ENCODE data around the gene PSD2.

Gene PSD2

DNA sequence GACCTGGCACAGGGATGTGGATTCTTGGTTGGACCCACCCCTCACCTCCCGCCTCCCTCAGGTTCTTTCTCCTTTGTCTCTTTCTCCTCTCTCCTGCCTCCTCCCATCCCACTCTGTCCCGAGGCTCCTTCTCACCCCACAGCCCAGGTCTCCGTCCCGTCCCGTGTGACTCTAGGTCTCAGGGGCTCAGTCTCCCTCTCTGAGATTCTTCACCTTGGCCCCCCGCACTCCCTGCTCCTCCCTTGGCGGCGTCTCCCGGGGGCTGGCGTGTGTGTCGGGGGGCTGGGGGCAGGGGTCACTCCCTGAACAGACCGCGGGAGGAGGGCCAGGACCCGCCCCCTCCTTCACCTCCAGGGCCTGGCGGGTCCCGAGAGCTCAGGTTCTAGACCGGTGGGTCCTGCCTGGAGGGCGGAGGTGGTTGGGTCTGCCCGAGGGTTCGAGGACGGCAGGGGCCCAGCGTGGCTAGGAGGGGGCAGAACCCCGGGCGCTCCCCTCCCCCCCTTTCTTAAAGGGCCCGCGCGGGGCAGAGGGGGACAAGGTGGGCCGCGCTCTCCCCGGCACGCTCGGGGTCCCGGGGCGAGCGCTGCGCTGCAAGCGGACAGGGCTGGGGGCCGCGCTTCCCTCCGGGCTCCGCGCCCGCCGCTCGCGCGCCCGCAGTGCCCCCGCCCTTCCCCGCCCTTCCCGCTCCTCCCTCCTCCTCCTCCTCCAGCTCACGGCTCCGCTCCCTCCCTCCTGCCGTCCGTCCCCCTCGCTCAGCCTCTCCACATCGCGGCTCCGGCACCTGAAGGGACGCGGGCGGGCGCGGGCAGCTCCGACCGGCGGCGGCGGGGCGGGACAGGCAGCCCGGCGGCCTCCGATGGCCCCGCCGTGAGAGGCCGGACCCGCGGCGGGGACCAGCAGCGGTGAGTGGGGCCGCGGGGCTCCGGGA is at the start of gene PSD2:
Gene PSD2, plus strand, starts transcription at position 735 of the 928 bp plus-strand sequence. CDS start 13,633 bp downstream, outside the sequence.
- DNase-seq: no peak

DNA sequence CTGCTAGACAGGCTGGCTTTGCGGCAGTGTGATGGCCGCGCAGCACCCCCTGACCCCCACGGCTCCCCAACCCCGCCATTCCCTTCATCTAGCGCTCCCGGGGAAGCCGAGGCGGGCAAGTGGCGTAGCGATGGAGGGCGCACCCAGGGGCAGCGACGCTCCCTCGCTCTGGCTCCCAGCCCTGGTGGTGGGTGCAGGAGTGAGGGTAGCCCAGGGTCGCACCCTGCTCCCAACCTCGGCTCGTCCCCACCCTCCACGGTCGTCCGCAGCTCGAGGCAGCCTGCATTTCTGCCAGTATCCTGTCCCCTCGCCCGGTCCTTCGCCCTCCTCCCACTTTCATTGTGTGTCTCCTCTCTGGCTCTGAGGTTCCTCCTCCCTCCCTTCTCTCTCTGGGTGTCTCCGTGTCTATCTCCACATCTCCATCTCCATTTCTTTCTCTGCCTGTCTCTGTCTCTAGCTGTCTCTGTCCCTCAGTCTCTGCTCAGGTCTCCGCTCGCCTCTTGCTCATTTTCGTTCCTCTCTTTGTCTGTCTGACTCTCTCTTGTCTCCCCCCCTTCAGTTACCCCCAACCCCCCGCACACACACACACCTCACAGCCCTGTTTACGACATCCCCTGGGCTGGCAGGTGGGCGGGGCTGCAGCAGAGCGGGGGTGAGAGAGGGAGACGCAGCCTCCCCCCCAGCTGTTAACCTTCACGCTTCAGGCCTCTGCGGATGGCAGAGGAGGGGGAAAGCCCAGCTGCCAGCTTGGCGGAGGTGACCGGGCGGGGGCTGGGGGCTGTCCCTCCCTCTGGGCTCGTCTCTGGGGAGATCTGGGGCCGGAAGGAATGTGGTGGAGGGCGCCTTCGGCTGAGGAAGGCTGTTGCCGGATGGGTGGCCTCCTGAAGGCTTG is 48.7 kb upstream of the PSD2 start:
- DNase-seq: peak; percentile 48

DNA sequence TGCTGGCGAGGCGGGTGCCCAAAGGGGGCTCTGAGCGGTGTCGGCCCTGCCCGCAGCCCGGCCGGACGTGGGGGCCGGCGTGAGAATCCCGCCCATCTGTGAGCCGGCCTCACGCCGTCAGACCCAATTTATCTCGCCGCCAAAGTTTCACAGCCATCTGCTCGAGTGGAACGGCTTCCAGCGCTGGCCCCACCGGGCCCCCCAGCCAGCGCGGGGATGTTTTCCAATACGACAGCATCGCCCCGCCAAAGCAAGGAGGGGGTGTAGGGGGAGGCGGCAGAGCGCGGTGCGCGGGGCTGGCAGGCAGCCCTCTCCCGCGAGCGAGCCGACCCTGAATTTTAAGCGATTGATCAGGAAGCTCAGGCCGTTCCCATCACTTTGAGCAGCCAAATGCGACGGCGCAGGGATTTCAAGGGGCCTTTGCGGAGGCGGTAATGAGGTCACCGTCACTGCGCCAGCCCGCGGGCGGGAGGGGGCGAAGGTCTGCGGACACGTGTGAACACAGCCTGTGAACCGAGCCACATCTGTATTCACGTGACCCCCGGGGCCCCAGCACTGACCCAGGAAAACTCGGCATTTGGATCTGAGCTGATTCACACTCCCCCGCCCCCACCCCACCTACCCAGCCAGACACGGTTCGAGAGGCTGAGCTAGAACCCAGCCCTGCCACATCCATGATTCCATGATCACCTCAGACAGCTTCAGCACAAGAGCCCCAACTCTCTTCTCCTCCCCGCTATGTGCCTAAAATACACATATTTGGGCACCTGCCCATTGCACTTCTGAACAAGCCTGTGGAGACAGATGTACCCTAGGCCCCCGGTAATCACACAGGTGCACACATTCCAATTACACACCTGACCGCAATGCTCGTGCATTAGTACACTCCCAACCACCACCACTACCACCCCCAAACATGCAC is 47.8 kb upstream of the PSD2 start:
- peak; percentile 21 for DNase-seq

DNA sequence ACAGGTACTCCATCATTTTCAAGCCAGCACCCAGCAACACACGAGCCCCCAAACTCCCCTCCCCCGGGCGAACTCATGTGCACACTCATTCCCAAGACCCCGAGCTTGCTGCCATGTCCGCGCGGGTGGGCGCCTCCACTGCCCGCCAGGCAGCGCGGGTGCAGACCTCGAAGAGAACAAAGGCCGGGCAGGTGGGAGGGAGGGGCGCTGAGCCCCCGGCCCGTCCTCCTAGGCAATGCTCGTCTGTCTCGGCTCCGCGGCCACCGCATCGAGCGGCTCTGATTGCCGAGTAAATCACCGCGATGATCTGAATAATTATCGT is 47.1 kb upstream of the PSD2 start:
- no peak for DNase-seq

DNA sequence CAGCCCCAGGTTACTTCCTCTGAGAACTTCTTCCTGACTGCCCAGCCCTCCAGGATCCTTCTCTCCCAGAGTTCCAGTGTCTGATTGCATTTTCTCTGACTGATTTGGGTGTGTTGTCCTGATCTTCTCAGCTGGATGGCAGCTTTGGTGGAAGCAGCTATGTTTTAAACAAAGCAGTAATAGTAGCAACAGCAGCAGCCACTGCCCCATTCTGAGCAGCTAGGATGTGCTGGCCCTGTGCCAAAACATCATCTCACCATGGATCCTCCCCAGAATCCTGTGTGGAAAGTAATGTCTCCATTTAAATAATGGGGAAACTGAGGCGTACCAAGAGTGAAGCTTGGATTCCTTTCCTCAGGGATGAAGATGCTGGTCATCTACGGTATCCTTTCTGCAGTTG is 46.4 kb upstream of the PSD2 start:
- no peak for DNase-seq

DNA sequence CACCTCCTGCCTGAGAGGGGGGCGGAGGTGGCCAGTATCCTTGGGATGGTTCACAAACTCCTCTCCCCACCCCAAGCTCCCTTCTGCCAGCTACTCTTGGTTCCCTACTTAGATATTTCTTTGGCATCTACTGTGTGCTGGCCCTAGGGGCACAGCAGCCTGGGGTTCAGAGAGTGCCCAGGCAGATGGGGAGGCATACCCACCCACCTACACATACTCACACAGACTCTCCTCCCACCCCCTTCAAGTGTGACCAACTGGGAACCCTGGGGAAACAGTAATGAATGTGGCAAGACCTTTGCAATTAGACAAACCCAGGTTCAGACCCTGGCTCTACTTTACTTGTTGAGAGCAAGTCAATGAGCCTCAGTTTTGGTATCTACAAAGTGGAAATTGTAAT is 44.4 kb upstream of the PSD2 start:
- no peak for DNase-seq

DNA sequence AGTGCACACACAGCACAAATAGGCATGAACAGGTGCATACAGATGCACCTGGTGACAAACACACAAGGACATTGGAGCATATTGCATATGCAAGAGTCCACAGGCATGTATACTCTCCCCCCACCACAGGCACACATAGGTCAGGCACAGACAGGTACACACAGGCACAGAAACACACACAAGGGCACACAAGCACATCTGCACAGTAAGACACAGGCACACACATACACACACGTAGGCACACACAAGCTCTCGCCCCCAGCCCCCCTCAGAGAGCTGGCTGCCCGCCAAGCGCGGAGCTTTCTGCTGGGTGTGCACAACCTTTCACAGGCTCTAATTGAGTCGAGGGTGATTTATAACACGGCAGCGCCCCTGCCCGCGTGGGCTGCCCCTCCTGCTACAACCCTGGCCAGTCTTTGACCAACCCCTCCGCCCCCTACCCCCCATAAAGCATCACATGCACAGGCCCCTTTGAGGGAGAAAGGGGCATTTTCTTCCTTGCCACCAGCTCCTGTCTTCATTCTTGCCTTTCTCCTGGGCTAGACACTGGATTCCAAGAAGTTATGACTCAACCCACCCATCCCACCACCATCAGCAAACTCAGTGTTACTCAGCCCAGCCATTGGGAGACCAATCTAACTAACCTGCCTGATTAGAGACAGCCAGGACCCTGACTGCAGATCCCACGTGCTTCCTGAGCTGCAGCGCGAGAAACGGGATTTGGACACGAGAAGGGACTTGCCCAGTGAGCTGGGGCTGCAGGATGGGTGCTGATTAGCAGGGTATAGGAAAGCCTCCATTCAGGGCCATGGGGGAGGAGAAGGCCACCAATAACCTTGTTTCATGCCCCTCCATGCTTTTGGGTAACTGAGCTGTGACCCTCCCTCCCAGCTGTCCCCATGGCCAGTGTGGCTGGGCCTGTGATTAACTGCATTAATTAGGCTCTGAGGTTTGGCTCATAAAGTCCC is 42.8 kb upstream of the PSD2 start:
- DNase-seq: peak; percentile 30

DNA sequence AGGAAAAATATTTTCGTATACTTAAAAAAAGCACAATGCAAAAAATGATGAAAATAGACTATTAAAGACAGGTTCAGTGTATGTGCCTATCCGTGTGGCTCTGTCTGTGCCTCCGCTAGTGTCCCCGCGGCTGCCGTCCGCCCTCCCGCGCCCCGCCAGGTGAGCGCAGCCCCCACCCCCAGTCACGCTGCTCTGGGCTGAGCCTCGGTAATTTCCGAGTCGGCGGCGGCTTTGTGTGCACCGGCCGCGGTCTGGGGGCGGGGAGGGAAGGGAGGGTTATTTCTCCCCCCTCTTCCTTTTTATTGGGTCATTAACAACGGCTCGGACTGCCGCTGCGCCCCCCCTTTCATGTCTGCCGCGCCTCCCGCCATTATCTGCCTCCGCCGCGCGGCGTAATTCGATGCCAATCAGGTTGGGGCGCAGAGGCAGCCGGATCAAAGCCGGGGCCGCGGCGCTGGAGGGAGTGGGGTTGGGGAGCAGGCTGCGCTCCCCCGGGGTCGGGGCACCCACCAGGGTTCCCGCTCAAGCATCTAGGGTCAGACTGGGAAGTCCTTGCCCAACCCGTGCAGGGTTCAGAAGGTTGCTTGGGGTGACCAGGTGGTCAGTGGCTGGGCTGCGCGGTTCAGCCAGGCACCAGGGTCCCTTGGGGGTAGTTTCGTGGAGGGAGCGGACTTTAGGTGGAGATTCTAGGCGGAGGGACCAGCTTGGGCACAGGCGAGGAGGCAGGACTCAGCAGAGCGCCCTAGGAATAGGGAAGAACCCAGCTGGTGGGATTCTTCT is 39.5 kb upstream of the PSD2 start:
- peak; percentile 37 for DNase-seq

DNA sequence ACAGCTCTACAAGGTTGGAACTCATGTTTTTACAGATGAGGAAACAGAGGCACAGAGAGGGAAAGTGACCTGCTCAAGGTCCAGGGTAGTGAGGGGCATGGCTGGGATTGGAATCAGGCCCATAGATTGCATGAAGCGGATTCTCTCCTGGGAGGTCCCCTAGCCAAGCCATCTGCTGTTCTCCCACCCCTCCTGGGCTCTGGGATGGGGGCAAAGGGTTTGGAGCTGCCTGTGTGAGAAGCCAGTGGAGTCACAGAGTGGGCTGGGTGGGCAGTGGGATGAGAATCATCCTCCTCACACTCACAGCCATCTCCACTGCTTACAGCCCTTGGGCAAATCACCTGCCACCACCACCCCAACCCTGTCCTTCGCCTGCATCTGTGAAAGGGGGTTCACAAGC is 38.6 kb upstream of the PSD2 start:
- DNase-seq: no peak

DNA sequence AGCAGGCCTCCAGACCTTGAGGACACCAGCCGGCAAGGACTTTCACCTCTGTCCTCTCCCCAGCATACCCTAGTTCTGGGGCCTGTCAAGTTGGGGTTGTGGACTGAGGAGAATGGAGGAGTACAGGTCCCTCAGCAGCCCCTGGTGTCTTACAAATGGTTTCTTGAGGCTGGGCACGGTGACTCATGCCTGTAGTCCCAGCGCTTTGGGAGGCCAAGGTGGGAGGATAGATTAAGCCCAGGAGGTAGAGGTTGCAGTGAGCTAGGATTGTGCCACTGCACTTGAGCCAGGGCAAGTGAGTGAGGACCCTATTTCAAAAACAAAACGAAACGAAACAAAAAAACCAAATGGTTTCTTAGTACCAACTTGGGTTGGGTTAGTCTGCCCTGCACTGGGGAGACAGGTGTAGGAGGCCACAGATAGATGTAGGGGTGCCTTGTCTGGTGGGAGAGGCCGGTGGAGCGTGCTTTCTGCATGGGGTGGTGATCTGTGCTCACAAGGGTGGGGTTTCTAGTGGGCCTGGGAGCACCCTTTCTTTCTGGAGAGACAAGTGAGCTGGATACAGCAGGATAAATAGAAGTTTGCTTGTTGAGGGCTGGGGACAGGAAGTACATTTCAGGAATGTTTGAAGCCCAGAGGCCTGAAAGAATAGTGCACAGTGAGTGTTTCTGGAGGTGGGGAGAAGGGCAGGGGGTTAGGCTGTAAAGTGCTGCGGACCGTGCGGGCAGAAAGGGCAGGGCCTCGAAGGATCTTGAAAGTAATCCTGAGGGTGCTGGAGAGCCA is 37.7 kb upstream of the PSD2 start:
- DNase-seq: no peak

DNA sequence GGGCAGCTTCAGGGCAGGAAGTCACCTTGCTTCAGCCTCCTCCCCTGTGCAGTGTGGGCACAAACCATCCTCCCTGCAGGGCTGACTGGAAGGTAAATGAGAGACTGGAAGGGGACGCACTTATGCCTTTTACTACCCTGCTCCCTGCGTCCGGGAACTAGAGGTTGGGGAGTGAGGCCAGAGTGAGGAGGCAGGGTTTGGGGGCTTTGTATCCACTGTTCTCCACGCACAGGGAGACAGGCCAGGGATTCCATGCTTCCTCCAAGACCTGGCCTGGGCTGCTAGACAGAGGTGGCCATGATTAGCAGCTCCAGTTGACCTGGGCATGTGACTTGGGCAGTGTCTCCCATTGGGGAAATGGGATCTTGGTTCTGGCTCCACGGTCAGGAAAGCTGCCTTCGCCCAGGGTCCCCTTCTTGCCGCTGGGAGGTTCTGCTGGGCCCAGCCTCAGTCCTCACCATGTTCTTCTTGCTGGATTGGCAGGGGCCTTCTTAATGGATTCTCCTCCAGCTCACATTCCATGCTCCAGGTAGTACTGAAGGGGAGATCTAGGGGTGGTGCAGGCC is 37.0 kb upstream of the PSD2 start:
- no peak for DNase-seq

DNA sequence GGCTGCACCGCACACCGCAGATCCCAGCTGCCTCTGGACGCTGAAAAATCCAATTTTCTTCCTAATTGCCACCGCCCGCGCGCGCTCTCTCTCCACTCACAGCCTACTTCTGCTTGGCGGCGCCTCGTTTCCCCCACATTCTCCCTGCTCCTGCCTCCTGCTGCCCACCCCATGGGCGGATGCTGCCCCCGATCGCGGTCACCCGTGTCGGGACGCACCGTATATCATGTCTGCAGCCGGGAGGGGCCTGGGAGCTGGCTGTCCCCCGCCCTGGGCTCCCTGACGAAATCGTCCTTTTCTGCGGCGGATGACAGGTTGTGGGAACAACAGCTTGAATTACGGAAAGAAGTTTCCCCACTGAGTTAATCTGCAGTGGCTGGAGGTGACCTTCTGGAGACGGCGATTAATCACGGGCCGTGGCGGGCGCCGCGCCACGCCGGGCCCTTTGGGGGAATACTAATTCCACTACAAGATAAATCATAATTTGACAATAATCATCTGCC is 36.3 kb upstream of the PSD2 start:
- no peak for DNase-seq

DNA sequence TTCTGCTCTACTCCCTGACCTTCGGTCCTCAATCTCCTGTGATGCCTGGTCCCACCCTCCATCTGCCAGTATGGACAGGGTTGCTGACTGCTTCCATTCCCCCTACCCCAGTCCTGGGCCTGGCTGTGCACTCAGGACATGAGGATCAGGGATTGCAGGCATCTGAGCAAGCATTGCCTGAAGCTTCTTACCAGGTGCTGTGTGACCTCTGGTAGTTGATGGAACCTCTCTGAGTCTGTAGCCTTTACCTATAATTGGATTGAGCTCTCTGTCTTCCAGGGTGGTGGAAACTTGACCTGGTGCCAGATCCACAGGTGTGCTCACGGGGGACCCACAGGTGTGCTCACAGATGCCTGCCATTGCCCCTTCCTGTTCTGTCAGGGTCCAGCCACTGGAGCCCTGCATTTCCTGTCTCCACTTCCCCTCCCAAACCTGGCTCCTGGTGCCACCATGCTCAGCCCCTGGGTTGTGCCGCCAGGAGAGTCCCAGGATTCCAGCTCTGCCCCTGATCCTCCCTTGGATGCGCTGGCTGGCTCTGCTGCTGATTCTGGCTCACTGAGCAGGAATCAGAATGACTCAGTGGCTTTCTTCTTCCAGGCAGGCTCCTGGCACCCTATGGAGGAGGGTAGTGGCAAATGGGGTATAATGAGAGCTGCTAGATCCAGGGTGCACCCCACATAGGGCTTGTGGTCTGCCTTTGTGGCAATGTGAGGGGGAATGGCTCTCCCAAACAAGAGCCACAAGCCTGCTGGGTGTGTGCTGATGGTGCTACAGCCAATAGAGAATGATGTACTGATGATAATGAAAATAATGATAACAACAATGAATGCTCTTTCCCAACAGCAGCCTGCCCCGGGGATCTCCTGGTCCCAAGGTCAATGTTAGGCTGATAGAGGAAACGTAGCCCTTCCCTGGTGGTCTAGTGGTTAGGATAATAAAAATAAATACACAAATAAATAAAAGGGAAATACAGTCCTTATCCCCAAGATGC is 35.2 kb upstream of the PSD2 start:
- no peak for DNase-seq

DNA sequence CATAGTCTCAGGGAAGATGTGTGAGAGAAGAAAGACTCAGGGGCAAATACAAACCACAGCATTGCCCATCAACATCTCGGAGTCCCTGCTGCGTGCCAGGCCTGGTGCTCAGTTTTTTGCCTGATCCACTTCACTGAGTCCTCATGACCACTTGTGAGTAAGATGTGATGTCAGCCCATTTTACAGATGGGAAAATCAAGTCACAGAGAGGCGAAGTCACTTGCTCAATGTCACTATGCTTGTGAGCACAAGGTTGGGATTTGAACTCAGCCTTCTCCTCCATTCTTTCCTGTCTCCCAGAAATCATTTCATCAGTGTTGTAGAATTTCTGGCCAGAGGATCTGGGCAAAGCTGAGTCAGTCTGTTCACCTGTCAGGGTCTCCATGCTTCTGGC is 34.6 kb upstream of the PSD2 start:
- no peak for DNase-seq

DNA sequence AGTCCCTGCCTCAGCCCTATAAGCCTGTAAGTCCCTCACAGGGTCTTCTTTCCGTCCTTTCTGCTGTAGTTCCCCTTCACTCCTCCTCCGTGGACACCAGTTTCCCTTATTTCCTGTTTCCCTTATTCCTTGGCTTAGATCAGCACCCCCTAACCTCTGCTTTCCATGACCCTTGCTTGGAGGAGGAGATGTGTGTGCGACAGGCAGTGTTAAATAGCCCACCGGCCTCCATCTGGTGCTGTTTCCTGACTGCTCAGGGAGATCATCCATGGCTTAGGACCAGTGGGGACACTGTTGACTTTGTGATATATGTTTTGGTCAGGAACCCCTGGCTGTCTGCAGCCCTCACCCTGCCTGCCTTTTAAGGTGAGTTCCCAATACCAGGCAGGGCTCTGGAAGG is 34.1 kb upstream of the PSD2 start:
- DNase-seq: no peak

DNA sequence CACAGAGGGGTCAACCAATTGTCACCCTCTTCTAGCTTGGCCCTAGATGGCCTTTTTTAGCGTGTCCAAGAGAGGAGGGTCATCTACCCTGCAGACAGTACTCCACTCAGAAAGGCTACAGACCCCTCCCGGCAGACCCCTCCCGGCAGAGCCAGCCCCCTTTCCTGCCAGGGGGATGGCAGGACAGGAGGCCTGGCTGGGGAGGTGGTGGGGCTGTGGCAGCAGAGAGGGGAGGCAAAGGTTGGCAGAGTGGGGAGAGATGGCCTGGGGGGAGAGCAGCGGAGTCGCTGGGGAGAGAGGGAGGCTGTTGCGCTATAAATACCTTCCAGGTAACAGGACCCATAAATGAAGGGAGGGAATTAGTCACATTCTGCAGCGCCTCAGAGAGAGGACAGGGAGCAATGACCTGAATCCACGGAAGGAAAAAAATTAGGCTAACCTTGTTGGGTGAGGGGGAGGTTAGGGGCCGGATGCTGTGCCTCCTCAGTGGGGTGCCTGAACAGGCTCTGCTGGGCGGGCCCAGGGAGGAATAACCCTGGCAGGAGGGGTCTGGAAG is 32.9 kb upstream of the PSD2 start:
- no peak for DNase-seq

DNA sequence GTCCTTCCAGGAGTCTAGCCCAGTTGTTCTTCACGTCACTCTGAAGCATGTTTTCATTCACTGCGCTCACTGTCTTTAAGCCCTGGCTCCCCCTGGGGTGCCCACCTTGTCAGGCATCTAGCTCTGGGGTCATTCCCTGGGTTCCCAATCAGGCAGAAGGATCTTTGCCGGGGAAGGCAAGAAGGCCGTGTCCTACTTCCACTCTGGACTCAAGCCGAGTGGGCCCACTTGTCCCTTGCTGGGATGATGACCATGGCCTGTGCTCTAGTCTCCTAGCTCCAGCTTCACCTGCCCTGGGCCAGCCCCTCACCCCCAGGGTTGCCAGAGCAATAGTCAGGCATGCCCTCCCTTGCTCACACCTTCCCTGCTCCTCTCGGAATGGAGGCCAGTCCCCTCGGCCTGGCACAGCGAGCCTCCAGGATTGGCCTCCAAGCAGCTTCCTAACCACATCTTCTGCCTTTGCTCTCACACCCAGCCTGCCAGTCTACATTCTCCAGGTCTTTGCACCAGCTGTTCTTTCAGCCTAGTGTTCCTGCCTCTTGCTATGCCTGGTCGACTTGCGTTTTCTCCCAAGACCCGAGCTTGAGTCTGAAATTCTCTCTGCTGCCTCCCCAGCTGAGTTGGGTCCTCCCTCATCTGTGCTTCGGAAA is 32.2 kb upstream of the PSD2 start:
- no peak for DNase-seq
